CD14-positive monocyte (primary cell): ENCODE results near the gene MKRN2OS. TPM values are rescaled to one million over a fixed set of nuclear protein-coding genes. Genes with fewer than 3 reads are reported as not detected.

Source experiments
- DNase-seq, 3 donors: peaks; one replicate each; pipeline ENCODE4 v3.0.0-alpha.2; 2011 to 2022
- H2AFZ ChIP-seq: 2 replicates; pipeline ENCODE4 v1.6.0; 2012; ENCODE audit warnings: mild to moderate bottlenecking, low read depth, low read length, inconsistent platforms; ENCODE audit not compliant: insufficient read depth, poor library complexity, severe bottlenecking
- H3K27ac ChIP-seq, 2 donors: 1 replicate in 1 of 2; 2 replicates in 1 of 2; pipeline ENCODE4 v1.5.1; 2012 to 2013; ENCODE audit warnings: low read length in 2 of 2, control low read depth in 1 of 2, inconsistent platforms in 1 of 2, low read depth in 1 of 2, mild to moderate bottlenecking in 1 of 2
- H3K27me3 ChIP-seq, 2 donors: one replicate each; pipeline versions ENCODE4 v1.6.0 to v1.6.1; 2011 to 2013; ENCODE audit warnings: low read length in 2 of 2; ENCODE audit not compliant: control insufficient read depth in 2 of 2, insufficient read depth in 2 of 2
- H3K36me3 ChIP-seq, 2 donors: replicated peaks in 1 of 2; 1 replicate in 1 of 2; 2 replicates in 1 of 2; pipeline versions ENCODE4 v1.5.1 to v1.6.1; 2012 to 2013; ENCODE audit warnings: low read length in 2 of 2, control low read depth in 1 of 2, inconsistent platforms in 1 of 2, mild to moderate bottlenecking in 1 of 2; ENCODE audit not compliant: insufficient read depth in 2 of 2, control insufficient read depth in 1 of 2
- H3K4me1 ChIP-seq, 2 donors: 1 replicate in 1 of 2; 2 replicates in 1 of 2; pipeline versions ENCODE4 v1.5.1 to v1.6.1; 2012 to 2013; ENCODE audit warnings: low read length in 2 of 2, control low read depth in 1 of 2, inconsistent platforms in 1 of 2, mild to moderate bottlenecking in 1 of 2, moderate library complexity in 1 of 2; ENCODE audit not compliant: insufficient read depth in 2 of 2, control insufficient read depth in 1 of 2
- H3K4me2 ChIP-seq: replicated peaks from 2 replicates; pipeline ENCODE3; 2012; ENCODE audit warnings: low read length, moderate library complexity, mild to moderate bottlenecking; ENCODE audit not compliant: poor library complexity, severe bottlenecking; ENCODE audit errors: extremely low read depth
- H3K4me3 ChIP-seq, 3 experiments: fragments of 200-600 bp in 1 of 3; sonication (generic) in 1 of 3; replicated peaks in 1 of 3; 1 replicate in 2 of 3; 2 replicates in 1 of 3; pipeline ENCODE4 v1.5.1; 2011 to 2013; ENCODE audit warnings: low read length in 3 of 3, mild to moderate bottlenecking in 3 of 3, control low read depth in 2 of 3, low read depth in 2 of 3, inconsistent platforms in 1 of 3, moderate library complexity in 1 of 3
- H3K79me2 ChIP-seq: 2 replicates; pipeline ENCODE4 v1.6.0; 2012; ENCODE audit warnings: mild to moderate bottlenecking, control low read depth, inconsistent platforms, low read length, moderate library complexity; ENCODE audit not compliant: insufficient read depth
- H3K9ac ChIP-seq: 2 replicates; pipeline ENCODE4 v1.6.0; 2017; ENCODE audit warnings: low read length, mild to moderate bottlenecking; ENCODE audit not compliant: insufficient read depth, poor library complexity, severe bottlenecking
- H3K9me3 ChIP-seq, 2 donors: replicated peaks in 1 of 2; 1 replicate in 1 of 2; 2 replicates in 1 of 2; pipeline versions ENCODE4 v1.5.1 to v1.6.1; 2012 to 2013; ENCODE audit warnings: low read length in 2 of 2, control low read depth in 1 of 2; ENCODE audit not compliant: control insufficient read depth in 1 of 2, insufficient read depth in 1 of 2
- H4K20me1 ChIP-seq: 2 replicates; pipeline ENCODE4 v1.6.0; 2012; ENCODE audit warnings: mild to moderate bottlenecking, low read length, control low read depth, moderate library complexity; ENCODE audit not compliant: insufficient read depth
- H3K27ac Mint-ChIP-seq, 7 donors: one replicate each; pipeline ENCODE4 v1.8.0; 2020; ENCODE audit warnings: mild to moderate bottlenecking in 7 of 7, mixed read lengths in 7 of 7, moderate library complexity in 6 of 7, inconsistent platforms in 2 of 7
- H3K27me3 Mint-ChIP-seq, 3 donors: one replicate each; pipeline ENCODE4 v1.8.0; 2021 to 2022; ENCODE audit warnings: low read depth in 3 of 3, mild to moderate bottlenecking in 3 of 3, mixed read lengths in 3 of 3, moderate library complexity in 3 of 3, inconsistent platforms in 1 of 3
- H3K36me3 Mint-ChIP-seq, 2 donors: one replicate each; pipeline ENCODE4 v1.8.0; 2020; ENCODE audit warnings: mixed read lengths in 2 of 2, inconsistent platforms in 1 of 2, mild to moderate bottlenecking in 1 of 2
- H3K4me1 Mint-ChIP-seq: one replicate; pipeline ENCODE4 v1.8.0; 2020; ENCODE audit warnings: mild to moderate bottlenecking, mixed read lengths
- H3K4me3 Mint-ChIP-seq, 2 donors: one replicate each; pipeline ENCODE4 v1.8.0; 2020; ENCODE audit warnings: mild to moderate bottlenecking in 2 of 2, mixed read lengths in 2 of 2, moderate library complexity in 1 of 2
- H3K9me3 Mint-ChIP-seq, 7 donors: one replicate each; pipeline ENCODE4 v1.8.0; 2020 to 2022; ENCODE audit warnings: mixed read lengths in 7 of 7, mild to moderate bottlenecking in 6 of 7, moderate library complexity in 6 of 7, inconsistent platforms in 2 of 7
- whole genome bisulfite sequencing: methylation state at CpG from one replicate; pipeline ENCODE4 v1.1.5; 2013; ENCODE audit warnings: missing lambda C conversion rate; ENCODE audit not compliant: insufficient coverage; 5-methylcytosine and 5-hydroxymethylcytosine counted together
- intact Hi-C, 2 donors: fragments of 100-400 bp; cut with micrococcal nuclease; formaldehyde crosslinking; loops; one replicate each; pipeline versions ENCODE4 v1.15.0 to v1.15.1; 2023
- polyA plus RNA-seq, 3 donors: library from polyadenylated mRNA; depleted of rRNA in 1 of 3; unstranded in 2 of 3; stranded (reverse) in 1 of 3; fragments of 300-500 nt in 2 of 3; fragments of >200 nt in 1 of 3; fragmentation: Illumina TruSeq in 2 of 3; gene quantifications; 1 replicate in 2 of 3; 2 replicates in 1 of 3; pipeline ENCODE4 v1.2.3, GENCODE V29; 2012 to 2021
- TF ChIP-seq, protein P1 (sequence below): fragments of 200-600 bp; IDR thresholded peaks from one replicate; pipeline ENCODE4 v1.8.0; 2022; ENCODE audit warnings: antibody characterized with exemption, mild to moderate bottlenecking

MKRN2OS gene
- polyA plus RNA-seq, 3 donors, result not detected

DNA sequence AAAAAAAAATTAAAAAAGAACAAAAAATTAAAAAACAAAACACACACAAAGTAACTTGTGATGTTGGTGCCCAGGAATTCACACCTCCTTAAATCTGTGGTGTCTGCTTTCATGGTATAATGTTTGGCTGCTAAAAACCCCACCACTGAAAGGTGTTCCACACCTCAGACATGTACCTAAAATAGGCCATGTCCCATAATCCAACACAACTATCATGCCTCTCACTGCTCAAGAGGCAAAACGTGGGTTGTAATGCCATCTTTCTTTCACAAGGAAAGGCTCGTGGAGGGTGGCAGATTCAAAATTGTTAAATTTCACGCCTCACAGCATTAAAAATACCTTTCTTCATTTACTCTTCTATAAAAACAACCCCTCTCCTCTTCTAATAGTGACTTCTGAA is 41.1 kb upstream of the MKRN2OS start:
- no CpG with 5 or more reads among the region's 3 CpGs for WGBS
- Histone ChIP-seq H4K20me1 (peaks cover 89% of the 10 kb centered on the region), H3K27ac (peak overlapping the region in 1 of 2 donors; percentile 45), H3K27me3 (no peaks in the 10 kb centered on the region), H3K9me3 (no peaks in the 10 kb centered on the region), H2AFZ (no peak overlapping the region), H3K79me2 (peaks cover 9% of the 10 kb centered on the region), H3K4me3 (no peak overlapping the region), H3K9ac (no peak overlapping the region), H3K36me3 (peaks cover 90 to 95% of the 10 kb centered on the region in 2 donors), H3K4me1 (peaks cover 13 to 15% of the 10 kb centered on the region in 2 donors), H3K4me2 (no peak overlapping the region)
- intact Hi-C loops, result no loop called here
- Mint-ChIP-seq H3K4me1 (peaks cover 15% of the 10 kb centered on the region), H3K27ac (peak overlapping the region in 1 of 7 donors; percentile 46), H3K27me3 (no peaks in the 10 kb centered on the region), H3K9me3 (peaks cover 0 to 1% (median 0%) of the 10 kb centered on the region in 7 donors), H3K36me3 (peaks cover 81 to 87% of the 10 kb centered on the region in 2 donors), H3K4me3 (no peak overlapping the region)
- DNase-seq, result no peak
- TF ChIP-seq, protein P1, sequence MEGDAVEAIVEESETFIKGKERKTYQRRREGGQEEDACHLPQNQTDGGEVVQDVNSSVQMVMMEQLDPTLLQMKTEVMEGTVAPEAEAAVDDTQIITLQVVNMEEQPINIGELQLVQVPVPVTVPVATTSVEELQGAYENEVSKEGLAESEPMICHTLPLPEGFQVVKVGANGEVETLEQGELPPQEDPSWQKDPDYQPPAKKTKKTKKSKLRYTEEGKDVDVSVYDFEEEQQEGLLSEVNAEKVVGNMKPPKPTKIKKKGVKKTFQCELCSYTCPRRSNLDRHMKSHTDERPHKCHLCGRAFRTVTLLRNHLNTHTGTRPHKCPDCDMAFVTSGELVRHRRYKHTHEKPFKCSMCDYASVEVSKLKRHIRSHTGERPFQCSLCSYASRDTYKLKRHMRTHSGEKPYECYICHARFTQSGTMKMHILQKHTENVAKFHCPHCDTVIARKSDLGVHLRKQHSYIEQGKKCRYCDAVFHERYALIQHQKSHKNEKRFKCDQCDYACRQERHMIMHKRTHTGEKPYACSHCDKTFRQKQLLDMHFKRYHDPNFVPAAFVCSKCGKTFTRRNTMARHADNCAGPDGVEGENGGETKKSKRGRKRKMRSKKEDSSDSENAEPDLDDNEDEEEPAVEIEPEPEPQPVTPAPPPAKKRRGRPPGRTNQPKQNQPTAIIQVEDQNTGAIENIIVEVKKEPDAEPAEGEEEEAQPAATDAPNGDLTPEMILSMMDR, result no peak

DNA sequence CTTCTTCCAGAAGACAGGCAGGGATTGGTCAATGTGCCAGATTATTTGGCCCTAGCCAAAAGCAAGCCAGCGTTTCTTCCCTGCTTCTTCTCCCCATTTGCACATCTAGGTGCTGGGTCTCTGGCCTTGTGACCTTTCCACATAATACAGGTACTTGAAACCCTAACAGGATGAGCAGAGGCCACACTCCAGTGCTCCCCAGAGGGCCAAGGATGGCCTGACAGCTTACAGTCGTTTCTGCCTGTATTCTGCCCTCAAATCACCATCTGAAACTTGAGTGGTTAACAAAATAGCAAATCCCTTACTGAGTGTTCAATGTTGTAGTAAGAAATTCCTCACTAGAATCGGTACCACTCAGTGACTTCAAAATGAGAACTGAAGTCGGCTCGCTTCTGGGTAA is 40.7 kb upstream of the MKRN2OS start:
- 100% methylated on average over 1 of the region's 5 CpGs for WGBS
- intact Hi-C loops, result no loop called here
- Histone ChIP-seq H3K4me2 (no peak overlapping the region), H3K36me3 (peaks cover 90 to 95% of the 10 kb centered on the region in 2 donors), H3K79me2 (peaks cover 9% of the 10 kb centered on the region), H2AFZ (no peak overlapping the region), H3K9ac (no peak overlapping the region), H3K4me1 (peaks cover 12 to 15% of the 10 kb centered on the region in 2 donors), H4K20me1 (peaks cover 89% of the 10 kb centered on the region), H3K27me3 (no peaks in the 10 kb centered on the region), H3K4me3 (no peak overlapping the region), H3K9me3 (no peaks in the 10 kb centered on the region), H3K27ac (peak overlapping the region in 1 of 2 donors; percentile 45)
- Mint-ChIP-seq H3K4me1 (peaks cover 10% of the 10 kb centered on the region), H3K27ac (peak overlapping the region in 3 of 7 donors; percentile 4 to 64 (median 37)), H3K27me3 (no peaks in the 10 kb centered on the region), H3K9me3 (peaks cover 0 to 1% (median 0%) of the 10 kb centered on the region in 7 donors), H3K4me3 (no peak overlapping the region), H3K36me3 (peaks cover 80 to 87% of the 10 kb centered on the region in 2 donors)
- TF ChIP-seq, protein P1, result no peak
- no peak for DNase-seq
